Tibial nerve (tissue), 4 donors: Measurements from ENCODE around the gene VAMP8.

Source experiments
- EP300 ChIP-seq, 2 donors: sonication (generic); formaldehyde crosslinking; IDR thresholded peaks; one replicate each; pipeline ENCODE4 v1.6.1; 2017; ENCODE audit warnings: antibody characterized with exemption in 2 of 2, mild to moderate bottlenecking in 1 of 2
- TF ChIP-seq, protein P1 (sequence below), 5 experiments: fragments of 200-600 bp in 3 of 5; fragments of 450-650 bp in 2 of 5; sonication (generic) in 3 of 5; IDR thresholded peaks; one replicate each; pipeline ENCODE4 v1.5.1; 2016 to 2019; ENCODE audit warnings: antibody characterized with exemption in 5 of 5, mild to moderate bottlenecking in 3 of 5, moderate library complexity in 2 of 5

DNA sequence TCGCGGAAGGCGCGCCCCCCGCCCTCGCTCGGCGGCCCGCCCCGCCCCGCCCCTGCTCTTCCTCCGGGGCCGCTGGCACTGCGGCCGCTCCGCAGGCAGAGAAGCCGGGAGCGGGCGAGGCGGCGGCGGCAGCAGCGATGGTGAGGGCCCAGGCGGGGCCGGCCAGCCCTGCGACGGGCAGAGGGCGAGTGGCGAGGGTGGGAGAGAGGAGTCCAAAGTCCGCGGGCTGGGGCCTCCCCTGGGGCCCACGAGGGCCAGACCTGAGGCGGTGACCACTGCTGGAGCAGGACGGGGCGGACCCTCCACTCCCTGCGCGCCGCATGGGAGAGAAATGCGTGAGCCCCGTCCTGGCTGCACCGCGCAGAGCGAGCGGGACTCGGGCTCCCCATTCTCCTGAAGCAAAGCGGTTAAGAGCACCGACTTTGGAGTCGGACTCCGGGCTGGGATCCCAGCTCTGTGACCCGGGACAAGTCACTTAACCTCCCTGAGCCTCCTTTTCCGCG, 7.0 kb downstream of the VAMP8 start, which contains the start of gene VAMP5:
- TF ChIP-seq, protein P1, sequence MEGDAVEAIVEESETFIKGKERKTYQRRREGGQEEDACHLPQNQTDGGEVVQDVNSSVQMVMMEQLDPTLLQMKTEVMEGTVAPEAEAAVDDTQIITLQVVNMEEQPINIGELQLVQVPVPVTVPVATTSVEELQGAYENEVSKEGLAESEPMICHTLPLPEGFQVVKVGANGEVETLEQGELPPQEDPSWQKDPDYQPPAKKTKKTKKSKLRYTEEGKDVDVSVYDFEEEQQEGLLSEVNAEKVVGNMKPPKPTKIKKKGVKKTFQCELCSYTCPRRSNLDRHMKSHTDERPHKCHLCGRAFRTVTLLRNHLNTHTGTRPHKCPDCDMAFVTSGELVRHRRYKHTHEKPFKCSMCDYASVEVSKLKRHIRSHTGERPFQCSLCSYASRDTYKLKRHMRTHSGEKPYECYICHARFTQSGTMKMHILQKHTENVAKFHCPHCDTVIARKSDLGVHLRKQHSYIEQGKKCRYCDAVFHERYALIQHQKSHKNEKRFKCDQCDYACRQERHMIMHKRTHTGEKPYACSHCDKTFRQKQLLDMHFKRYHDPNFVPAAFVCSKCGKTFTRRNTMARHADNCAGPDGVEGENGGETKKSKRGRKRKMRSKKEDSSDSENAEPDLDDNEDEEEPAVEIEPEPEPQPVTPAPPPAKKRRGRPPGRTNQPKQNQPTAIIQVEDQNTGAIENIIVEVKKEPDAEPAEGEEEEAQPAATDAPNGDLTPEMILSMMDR (IDR thresholded peaks at IDR 0.05), result no peak
- no peak for TF ChIP-seq EP300 (IDR thresholded peaks at IDR 0.05)
